Stromal cell of bone marrow (primary cell): ENCODE data around the gene PEAR1.
"Not testable (repeated sequence)": the region's sequence is repeated elsewhere in the genome, so short reads cannot be mapped to it uniquely, and the experiment has no call there.

ENCODE experiments used
- DNase-seq: peaks from one replicate; pipeline ENCODE4 v3.0.0-alpha.2; 2012; ENCODE audit warnings: low read depth

The PEAR1 gene

DNA sequence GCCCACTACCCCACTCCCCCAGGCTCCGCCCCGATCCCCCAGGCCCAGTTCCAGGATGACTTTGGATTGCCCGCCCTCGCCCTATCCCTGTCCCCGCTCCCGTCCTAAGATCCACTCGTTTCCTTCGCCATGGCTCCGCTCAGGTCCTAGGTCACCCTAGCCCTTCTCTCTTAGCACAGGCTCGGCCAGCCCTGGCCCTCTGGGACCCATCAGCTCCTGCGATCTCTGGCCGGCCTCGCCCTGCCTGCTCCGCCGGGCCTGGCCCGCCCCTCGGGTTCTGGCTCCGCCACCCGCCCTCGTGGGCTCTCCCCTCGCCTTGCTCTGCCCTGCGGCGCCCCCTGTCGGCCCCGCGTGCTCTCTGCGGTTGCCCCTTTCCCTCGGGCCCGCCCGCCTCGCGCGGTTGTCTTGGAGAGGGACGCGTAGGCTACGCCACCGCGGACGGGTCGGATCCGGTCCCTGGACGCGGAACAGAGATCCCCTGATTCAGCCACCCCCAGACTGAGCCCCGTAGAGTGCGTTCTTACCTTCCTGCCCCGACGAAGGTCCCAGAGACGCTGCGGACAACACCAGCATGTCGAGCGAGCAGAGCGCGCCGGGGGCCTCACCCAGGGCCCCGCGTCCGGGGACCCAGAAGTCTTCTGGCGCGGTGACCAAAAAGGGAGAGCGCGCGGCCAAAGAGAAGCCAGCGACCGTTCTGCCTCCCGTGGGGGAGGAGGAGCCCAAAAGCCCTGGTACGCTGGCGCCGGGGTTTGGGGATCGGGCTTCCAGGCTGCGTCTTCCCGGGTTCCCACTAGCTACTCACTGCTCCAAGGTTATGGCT, 26.9 kb downstream of the PEAR1 start, which contains the start of gene LRRC71:
Gene LRRC71 (plus strand): TSS at position 400 of the 820 bp plus-strand sequence. CDS start 172 bp downstream, at position 572.
- DNase-seq, result peak; percentile 60

DNA sequence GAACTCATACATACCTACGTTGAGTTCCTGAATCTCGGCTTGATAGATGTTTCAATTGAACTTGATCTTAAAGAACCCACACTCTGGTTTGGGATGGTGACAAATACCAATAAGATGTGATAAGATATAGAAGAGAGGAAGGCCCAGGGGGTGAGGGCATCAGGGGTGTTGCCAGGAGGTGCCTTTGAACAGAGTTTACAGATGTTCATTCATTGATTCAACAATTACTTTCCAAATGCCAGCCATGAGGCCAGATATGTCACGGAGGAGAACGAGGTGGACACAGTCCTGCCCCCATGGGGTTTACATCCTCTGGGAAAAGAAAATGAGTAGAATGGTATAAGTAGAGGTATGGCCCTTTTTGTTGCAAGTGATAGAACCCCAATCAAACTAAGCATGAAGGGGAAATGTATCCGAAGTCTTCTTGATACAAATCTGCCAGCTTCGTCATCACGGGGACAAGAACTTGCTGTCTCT, 27.6 kb downstream of the PEAR1 start:
- DNase-seq, result no peak

- no peak for DNase-seq
Measured at GRCh38 chr1:156922986-156923669, 29.6 kb downstream of the PEAR1 start.

- no peak for DNase-seq
Measured at GRCh38 chr1:156923670-156924477, 30.4 kb downstream of the PEAR1 start.

- DNase-seq, result no peak
Measured at GRCh38 chr1:156924478-156925153, 31.1 kb downstream of the PEAR1 start.

DNA sequence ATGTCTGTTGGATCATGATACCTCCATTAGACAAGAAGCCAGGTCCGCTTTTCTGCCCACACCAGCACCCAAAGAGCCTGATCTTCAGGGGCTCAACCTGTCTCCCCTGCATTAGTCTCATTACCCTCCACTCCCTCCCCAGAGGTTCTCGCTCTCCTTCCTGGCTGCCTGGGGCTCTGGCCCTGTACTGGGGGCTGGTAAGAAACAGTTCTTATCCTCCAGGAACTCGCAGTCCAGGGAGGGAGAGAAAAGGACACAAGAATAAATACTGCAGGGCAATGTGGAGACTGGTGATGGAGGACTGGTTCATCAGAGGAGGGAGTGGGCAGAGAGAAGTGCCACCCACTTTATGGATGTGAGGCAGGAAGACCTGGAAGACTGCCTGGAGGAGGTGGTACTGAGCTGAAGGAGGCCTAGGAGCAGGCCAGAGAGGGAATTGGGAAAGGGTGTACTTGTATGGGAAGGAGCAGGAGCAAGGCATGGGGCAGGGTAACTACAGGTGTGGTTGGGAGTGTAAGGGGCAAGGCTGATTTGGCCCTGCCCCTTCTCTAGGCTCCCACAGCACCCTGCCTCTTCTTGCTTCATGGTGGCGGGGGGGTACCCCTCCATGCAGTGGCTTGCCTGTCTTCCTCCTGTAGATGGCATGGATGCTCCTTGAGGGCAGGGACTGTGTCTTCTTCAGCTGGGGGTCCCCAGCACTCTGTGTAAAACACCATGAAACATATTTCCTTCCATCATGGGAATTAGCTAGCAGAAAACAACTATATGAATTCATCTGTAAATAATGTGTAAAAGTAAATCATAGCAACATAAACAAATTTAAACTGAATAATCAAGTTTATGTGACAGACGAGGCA, 31.9 kb downstream of the PEAR1 start:
- DNase-seq, result no peak

- no peak for DNase-seq
Measured at GRCh38 chr1:156926175-156926574, 32.7 kb downstream of the PEAR1 start.

- not testable (repeated sequence) for DNase-seq
Measured at GRCh38 chr1:156926695-156927094, 33.2 kb downstream of the PEAR1 start.

GRCh38 chr1:156927215-156928042, 33.9 kb downstream of the PEAR1 start:
- peak; percentile 40 for DNase-seq

- DNase-seq, result no peak
Measured at GRCh38 chr1:156928043-156928602, 34.6 kb downstream of the PEAR1 start.

- DNase-seq, result no peak
Measured at GRCh38 chr1:156929596-156930238, 36.2 kb downstream of the PEAR1 start.

GRCh38 chr1:156930483-156930882, 37.0 kb downstream of the PEAR1 start:
- no peak for DNase-seq

DNA sequence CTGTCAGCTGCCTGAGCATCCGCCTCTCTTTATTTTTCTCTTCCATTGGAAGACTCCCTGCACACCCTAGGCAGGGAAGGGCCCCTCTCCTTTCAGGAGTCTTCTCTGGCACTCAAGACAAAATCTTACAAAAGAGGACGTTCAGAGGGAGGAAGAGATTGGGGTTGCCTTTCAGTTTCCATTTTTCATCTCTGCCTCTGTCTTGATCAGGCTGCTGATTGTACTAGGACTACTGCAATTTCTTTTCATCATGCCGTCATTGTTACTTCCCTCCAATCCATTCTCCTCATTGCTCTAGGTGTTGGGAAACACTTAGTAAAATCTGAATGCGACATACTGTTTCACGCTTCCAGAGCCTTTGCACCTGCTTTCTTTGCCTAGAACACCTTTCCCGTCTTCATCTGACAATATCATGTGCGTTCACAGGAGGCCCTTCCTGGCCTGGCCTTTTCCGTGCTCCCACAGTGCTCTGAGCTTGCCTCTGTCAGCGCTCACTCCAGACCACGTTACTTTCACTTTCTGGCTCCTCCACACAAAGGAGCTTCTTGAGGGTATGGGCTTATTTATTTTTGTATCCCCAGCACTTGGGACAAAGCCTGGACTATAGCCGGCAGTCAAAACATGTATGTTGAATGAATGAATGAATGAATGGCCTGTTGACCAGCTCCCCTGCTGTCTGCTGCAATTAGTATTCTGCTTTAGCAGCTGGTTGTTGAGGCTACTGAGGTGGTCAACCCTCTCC, 37.9 kb downstream of the PEAR1 start:
- DNase-seq, result no peak

DNA sequence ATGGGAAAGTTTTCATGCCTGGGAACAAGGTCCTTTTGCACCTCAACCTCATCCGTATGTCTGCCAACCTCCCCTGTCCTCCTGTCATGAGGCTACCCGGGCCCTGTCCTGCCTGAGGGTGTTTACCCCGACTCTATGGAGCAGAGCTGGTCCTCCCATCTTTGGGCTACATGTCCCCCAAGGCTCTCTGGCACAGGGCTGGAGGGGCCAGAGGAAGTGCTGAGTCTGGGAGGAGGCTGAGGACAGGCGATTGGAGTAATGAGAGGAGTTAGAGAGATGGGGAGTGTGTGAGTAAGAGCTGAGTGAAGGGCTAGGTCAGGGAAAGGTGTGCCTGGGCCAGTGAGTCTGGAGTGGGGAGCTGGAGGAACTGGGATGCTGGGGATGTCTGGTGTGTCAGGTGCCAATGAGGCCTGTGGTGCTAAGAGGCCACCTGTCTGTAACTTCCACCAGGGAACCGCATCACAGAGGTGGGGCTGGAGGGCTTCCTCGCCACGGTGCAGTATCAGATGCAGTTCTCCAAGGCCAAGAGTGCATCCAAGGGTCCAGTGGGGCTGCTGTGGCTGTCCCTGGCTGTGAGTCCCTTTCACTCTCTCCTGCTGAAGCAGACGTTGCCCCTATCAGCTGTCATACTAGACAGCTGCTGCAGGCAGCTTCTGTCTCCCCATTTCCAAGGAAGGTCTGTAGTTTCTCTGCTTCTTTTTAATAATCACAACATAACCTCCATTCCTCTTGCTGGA, 38.6 kb downstream of the PEAR1 start:
- DNase-seq, result no peak

- DNase-seq, result no peak
Measured at GRCh38 chr1:156933136-156933535, 39.6 kb downstream of the PEAR1 start.

GRCh38 chr1:156935505-156936128, 42.1 kb downstream of the PEAR1 start:
- no peak for DNase-seq

DNA sequence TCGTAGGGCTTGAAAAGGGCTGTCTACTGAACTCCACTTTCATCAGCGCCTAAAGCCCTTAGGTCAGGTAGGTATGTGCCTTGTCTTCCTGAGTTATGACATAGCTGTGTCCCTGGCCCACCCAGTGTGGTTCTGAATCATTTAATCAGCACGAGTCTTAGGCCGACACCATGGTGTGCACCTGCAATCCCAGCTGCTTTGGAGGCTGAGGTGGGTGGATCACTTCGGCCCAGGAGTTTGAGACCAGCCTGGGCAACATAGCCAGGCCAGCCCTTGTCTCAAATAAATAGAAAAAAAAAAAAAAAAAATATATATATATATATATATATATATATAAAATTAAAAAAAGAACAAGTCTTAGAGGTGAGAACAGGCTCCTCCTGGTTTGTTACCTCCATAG, 42.7 kb downstream of the PEAR1 start:
- DNase-seq, result no peak
